GM23338 (cell line): ENCODE data around the gene RGS19. TPM values are rescaled to one million over a fixed set of nuclear protein-coding genes. Genes with fewer than 3 reads are reported as not detected.

Source experiments
- ATAC-seq: fragments of 200-7000 bp; cut with Tn5 transposase; 3 replicates; pipeline ENCODE4 v1.9.1; 2020
- DNase-seq: peaks from one replicate; pipeline ENCODE4 v3.0.0-alpha.2; 2015; ENCODE audit warnings: low spot score
- H2AFZ ChIP-seq: fragments of 200-600 bp; sonication (generic); 2 replicates; pipeline ENCODE4 v1.8.0; 2016; ENCODE audit warnings: antibody characterized with exemption, mild to moderate bottlenecking, moderate library complexity
- H3F3A ChIP-seq: fragments of 200-600 bp; sonication (generic); replicated peaks from 2 replicates; pipeline ENCODE4 v1.8.0; 2017; ENCODE audit warnings: antibody characterized with exemption, mixed run types, low read depth
- H3K27ac ChIP-seq: fragments of 200-600 bp; sonication (generic); 2 replicates; pipeline ENCODE4 v1.6.1; 2016; ENCODE audit warnings: low read depth
- H3K27me3 ChIP-seq: fragments of 200-600 bp; sonication (generic); 2 replicates; pipeline ENCODE4 v1.8.0; 2016; ENCODE audit warnings: mild to moderate bottlenecking, mixed run types, moderate library complexity; ENCODE audit not compliant: insufficient read depth
- H3K36me3 ChIP-seq: fragments of 200-600 bp; sonication (generic); 2 replicates; pipeline ENCODE4 v1.8.0; 2016; ENCODE audit warnings: mild to moderate bottlenecking; ENCODE audit not compliant: insufficient read depth
- H3K4me1 ChIP-seq: fragments of 200-600 bp; sonication (generic); 2 replicates; pipeline ENCODE4 v1.8.0; 2016; ENCODE audit warnings: mild to moderate bottlenecking, moderate library complexity; ENCODE audit not compliant: insufficient read depth
- H3K4me2 ChIP-seq: fragments of 200-600 bp; sonication (generic); 2 replicates; pipeline ENCODE4 v1.7.1; 2017; ENCODE audit warnings: mixed run types
- H3K4me3 ChIP-seq: fragments of 200-600 bp; sonication (generic); 2 replicates; pipeline ENCODE4 v1.6.1; 2016; ENCODE audit warnings: mixed run types
- H3K79me2 ChIP-seq: fragments of 200-600 bp; sonication (generic); replicated peaks from 2 replicates; pipeline ENCODE4 v1.8.0; 2017; ENCODE audit warnings: mild to moderate bottlenecking; ENCODE audit not compliant: insufficient read depth
- H3K9me2 ChIP-seq: fragments of 200-600 bp; sonication (generic); 2 replicates; pipeline ENCODE4 v1.8.0; 2017; ENCODE audit not compliant: insufficient read depth
- H4K20me1 ChIP-seq: fragments of 200-600 bp; sonication (generic); replicated peaks from 2 replicates; pipeline ENCODE4 v1.8.0; 2017; ENCODE audit warnings: mild to moderate bottlenecking; ENCODE audit not compliant: insufficient read depth
- H3K27ac Mint-ChIP-seq: 2 replicates; pipeline ENCODE4 v1.8.0; 2020; ENCODE audit warnings: inconsistent platforms, mild to moderate bottlenecking, moderate library complexity, mixed read lengths
- H3K27me3 Mint-ChIP-seq: 3 replicates; pipeline ENCODE4 v1.8.0; 2022; ENCODE audit warnings: low read depth, mild to moderate bottlenecking, moderate library complexity, mixed read lengths, inconsistent platforms; ENCODE audit not compliant: insufficient read depth, poor library complexity
- H3K36me3 Mint-ChIP-seq: 3 replicates; pipeline ENCODE4 v1.8.0; 2021; ENCODE audit warnings: low read depth, mild to moderate bottlenecking, inconsistent platforms, moderate library complexity, mixed read lengths
- H3K4me1 Mint-ChIP-seq: 3 replicates; pipeline ENCODE4 v1.8.0; 2020; ENCODE audit warnings: mild to moderate bottlenecking, inconsistent platforms, mixed read lengths
- H3K4me3 Mint-ChIP-seq: 3 replicates; pipeline ENCODE4 v1.8.0; 2021; ENCODE audit warnings: moderate library complexity, mild to moderate bottlenecking, inconsistent platforms, mixed read lengths
- H3K9me3 Mint-ChIP-seq: 3 replicates; pipeline ENCODE4 v1.8.0; 2020; ENCODE audit warnings: moderate library complexity, mild to moderate bottlenecking, inconsistent platforms, mixed read lengths
- CTCF ChIP-seq, 2 experiments: fragments of 200-600 bp in 1 of 2; sonication (generic) in 1 of 2; conservative IDR thresholded peaks; 2 replicates each; pipeline versions ENCODE4 v1.5.1 to v1.6.1; 2016 to 2017; ENCODE audit warnings: antibody characterized with exemption in 2 of 2, low read depth in 2 of 2, mild to moderate bottlenecking in 2 of 2, moderate library complexity in 1 of 2
- EZH2 ChIP-seq: fragments of 200-600 bp; sonication (generic); IDR thresholded peaks from one replicate; pipeline ENCODE4 v1.8.0; 2017; ENCODE audit warnings: antibody characterized with exemption, mild to moderate bottlenecking, low read depth; ENCODE audit not compliant: unreplicated experiment
- EZH2phosphoT487 ChIP-seq: fragments of 200-600 bp; sonication (generic); IDR thresholded peaks from one replicate; pipeline ENCODE4 v1.8.1; 2018; ENCODE audit warnings: antibody characterized with exemption; ENCODE audit not compliant: unreplicated experiment
- NANOG ChIP-seq: IDR thresholded peaks from 2 replicates; pipeline ENCODE4 v1.6.1; 2016; ENCODE audit warnings: antibody characterized with exemption, borderline replicate concordance
- REST ChIP-seq: IDR thresholded peaks from one replicate; pipeline ENCODE4 v1.6.1; 2018; ENCODE audit warnings: antibody characterized with exemption; ENCODE audit not compliant: unreplicated experiment
- ZNF462 ChIP-seq: fragments of 250-450 bp; sonication (Bioruptor Pico); IDR thresholded peaks from 2 replicates; pipeline ENCODE4 v1.5.0; 2020; ENCODE audit warnings: mild to moderate bottlenecking, moderate library complexity
- polyA plus RNA-seq: library from polyadenylated mRNA; unstranded; fragments of >200 nt; fragmentation: Nextera tagmentation; extraction: Ambion mirVana; gene quantifications from 2 replicates; pipeline ENCODE4 v1.2.1, GENCODE V29; 2016
- total RNA-seq: library from RNA; depleted of rRNA; stranded (reverse); fragments of >200 nt; shearing (Covaris generic); gene quantifications from 2 replicates; pipeline ENCODE4 v1.2.3, GENCODE V29; 2014

RGS19 gene
- total and polyA plus RNA-seq, 2 experiments from 2014 or later, result 13.1 to 19.7 TPM

- Histone ChIP-seq H4K20me1 (no peaks in the 10 kb centered on the region), H3F3A (peaks cover 5% of the 10 kb centered on the region; the same call in 1 of the 2 replicates), H3K36me3 (peaks cover 5% of the 10 kb centered on the region; the same call in 1 of the 2 replicates), H3K27me3 (no peaks in the 10 kb centered on the region), H3K27ac (no peak overlapping the region), H3K9me2 (no peaks in the 10 kb centered on the region), H3K4me3 (no peak overlapping the region), H3K4me1 (peaks cover 1% of the 10 kb centered on the region; the same call in 1 of the 2 replicates), H2AFZ (no peak overlapping the region), H3K4me2 (no peak overlapping the region), H3K79me2 (no peaks in the 10 kb centered on the region)
- no peak for DNase-seq
- Mint-ChIP-seq H3K27me3 (peaks cover 8% of the 10 kb centered on the region), H3K36me3 (peaks cover 55% of the 10 kb centered on the region), H3K4me3 (no peak overlapping the region), H3K4me1 (peaks cover 7% of the 10 kb centered on the region), H3K9me3 (no peaks in the 10 kb centered on the region), H3K27ac (no peak overlapping the region)
- TF ChIP-seq NANOG, result no peak
- no peak for TF ChIP-seq EZH2phosphoT487
- TF ChIP-seq EZH2, result no peak
- no peak for ATAC-seq
Measured at GRCh38 chr20:64030371-64031134, 48.8 kb downstream of the RGS19 start.

- Histone ChIP-seq H3K27ac (no peak overlapping the region), H3K27me3 (no peaks in the 10 kb centered on the region), H3K4me3 (no peak overlapping the region), H3K79me2 (no peaks in the 10 kb centered on the region), H3K4me2 (no peak overlapping the region), H3F3A (no peaks in the 10 kb centered on the region), H3K36me3 (peaks cover 5% of the 10 kb centered on the region; the same call in 1 of the 2 replicates), H3K4me1 (no peaks in the 10 kb centered on the region), H4K20me1 (no peaks in the 10 kb centered on the region), H2AFZ (no peak overlapping the region), H3K9me2 (no peaks in the 10 kb centered on the region)
- DNase-seq (no peak), ATAC-seq (no peak)
- no peak overlapping the region for H3K4me3 Mint-ChIP-seq
- no peaks in the 10 kb centered on the region for H3K9me3 Mint-ChIP-seq
- no peaks in the 10 kb centered on the region; the same call in 2 of the 3 replicates for H3K4me1 Mint-ChIP-seq
- peaks cover 8% of the 10 kb centered on the region for H3K27me3 Mint-ChIP-seq
- TF ChIP-seq ZNF462 (no peak), CTCF (conservative IDR thresholded peaks at IDR 0.05; ENCODE audit: low read depth in 2 of 2) (no peak), REST (no peak), NANOG (no peak), EZH2phosphoT487 (no peak), EZH2 (no peak)
- H3K27ac Mint-ChIP-seq, result no peak overlapping the region
- peaks cover 58% of the 10 kb centered on the region for H3K36me3 Mint-ChIP-seq
Measured at GRCh38 chr20:64029293-64030117, 49.8 kb downstream of the RGS19 start.
